Adrenal gland (tissue), 12 donors: ENCODE data around the gene WHRN. TPM values are rescaled to one million over a fixed set of nuclear protein-coding genes. Genes with fewer than 3 reads are reported as not detected.

ENCODE experiments used
- DNase-seq, 7 donors: peaks; one replicate each; pipeline ENCODE4 v3.0.0-alpha.2; 2019 to 2020
- H3K27ac ChIP-seq, 5 donors: fragments of 200-600 bp; sonication (generic) in 4 of 5; 1 replicate in 3 of 5; 2 replicates in 2 of 5; pipeline versions ENCODE4 v1.5.1 to v1.8.0; 2016 to 2020; ENCODE audit warnings: mild to moderate bottlenecking in 1 of 5
- H3K27me3 ChIP-seq: fragments of 200-600 bp; 2 replicates; pipeline ENCODE4 v1.8.0; 2021
- H3K36me3 ChIP-seq, 2 donors: fragments of 200-600 bp; replicated peaks in 1 of 2; 1 replicate in 1 of 2; 2 replicates in 1 of 2; pipeline versions ENCODE4 v1.5.1 to v1.8.0; 2018 to 2022
- H3K4me1 ChIP-seq, 2 donors: fragments of 200-600 bp; replicated peaks in 1 of 2; 1 replicate in 1 of 2; 2 replicates in 1 of 2; pipeline versions ENCODE4 v1.5.1 to v1.8.0; 2018 to 2021
- H3K4me3 ChIP-seq, 4 donors: fragments of 200-600 bp; sonication (generic) in 3 of 4; one replicate each; pipeline ENCODE4 v1.5.1; 2016 to 2018
- H3K9me3 ChIP-seq, 3 donors: fragments of 200-600 bp; sonication (generic) in 1 of 3; replicated peaks in 1 of 3; 1 replicate in 2 of 3; 2 replicates in 1 of 3; pipeline versions ENCODE4 v1.5.1 to v1.8.0; 2016 to 2021
- POLR2A ChIP-seq, 2 donors: fragments of 450-650 bp; IDR thresholded peaks; one replicate each; pipeline ENCODE4 v1.6.1; 2017; ENCODE audit warnings: antibody characterized with exemption in 2 of 2, mild to moderate bottlenecking in 2 of 2, moderate library complexity in 1 of 2
- WGBS, 4 donors: extraction: QIAGEN DNeasy Blood & Tissue Kit in 2 of 4; methylation state at CpG; one replicate each; pipeline versions ENCODE4 v1.1.5 to v1.1.7; 2013 to 2017; 5-methylcytosine and 5-hydroxymethylcytosine counted together
- intact Hi-C, 2 donors: fragments of 100-400 bp; cut with DNase I; formaldehyde crosslinking; loops; one replicate each; pipeline versions ENCODE4 v1.14.1 to v1.15.0; 2022 to 2023
- polyA plus RNA-seq, 3 donors: library from polyadenylated mRNA; stranded (reverse); fragments of 200-250 nt in 2 of 3; fragments of 350-450 nt in 1 of 3; fragmentation: Illumina TruSeq in 1 of 3; extraction: RNeasy Lipid Tissue Mini Kit (QIAGEN cat#74804) in 1 of 3; gene quantifications; one replicate each; pipeline ENCODE4 v1.2.3, GENCODE V29; 2013 to 2014
- total RNA-seq, 9 donors: library from RNA; depleted of rRNA in 4 of 9; stranded (reverse); fragments of >200 nt in 4 of 9; fragments of 120-200 nt in 1 of 9; fragmentation: NEBNext Ultra II Directional in 1 of 9; extraction: Animal tissue kit (Norgen Biotek cat#: 25700) in 1 of 9; gene quantifications; one replicate each; pipeline versions ENCODE4 v1.1.0 to v1.2.4, GENCODE V29; 2013 to 2023
- TF ChIP-seq, protein P1 (sequence below), 6 experiments: fragments of 450-650 bp in 4 of 6; fragments of 200-600 bp in 2 of 6; sonication (generic) in 1 of 6; IDR thresholded peaks; 1 replicate in 5 of 6; 2 replicates in 1 of 6; pipeline versions ENCODE4 v1.5.1 to v1.8.0; 2016 to 2021; ENCODE audit warnings: antibody characterized with exemption in 6 of 6, mild to moderate bottlenecking in 2 of 6, moderate library complexity in 1 of 6
- donor health status: healthy with polysubstance abuse.
- donor health status: Bipolar disorder and iron deficiency.
- donor health status: DM: yes; HTN: yes; CAD: no.
- donor health status: DM: no; HTN: no; CAD: no.
- donor health status: DM: no; HTN: no; CAD: no.
- donor health status: DM: yes; HTN: yes; CAD: no.

WHRN gene
- total and polyA plus RNA-seq, 12 donors = 33.4 to 359 (median 96.4) TPM

DNA sequence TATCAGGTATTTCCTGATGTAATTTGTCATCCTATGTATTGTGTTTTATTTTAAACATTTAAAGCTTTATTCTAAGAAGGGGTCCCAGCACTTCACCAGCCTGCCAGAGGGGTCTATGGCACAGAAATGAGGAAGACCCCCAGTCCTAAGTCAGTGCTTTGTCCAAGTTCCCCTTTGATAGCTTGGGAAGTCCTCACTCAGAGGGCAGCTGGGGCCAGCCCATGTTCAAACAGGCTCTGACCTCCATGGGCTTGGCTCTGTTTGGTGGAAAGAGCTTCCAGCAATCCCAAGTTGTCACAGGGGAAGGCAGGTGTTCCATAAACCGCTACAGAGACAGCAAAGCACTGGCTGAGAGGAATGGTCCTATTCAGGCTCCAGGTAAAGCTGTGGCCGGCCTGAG, 90.9 kb downstream of the WHRN start:
- TF ChIP-seq, protein P1, sequence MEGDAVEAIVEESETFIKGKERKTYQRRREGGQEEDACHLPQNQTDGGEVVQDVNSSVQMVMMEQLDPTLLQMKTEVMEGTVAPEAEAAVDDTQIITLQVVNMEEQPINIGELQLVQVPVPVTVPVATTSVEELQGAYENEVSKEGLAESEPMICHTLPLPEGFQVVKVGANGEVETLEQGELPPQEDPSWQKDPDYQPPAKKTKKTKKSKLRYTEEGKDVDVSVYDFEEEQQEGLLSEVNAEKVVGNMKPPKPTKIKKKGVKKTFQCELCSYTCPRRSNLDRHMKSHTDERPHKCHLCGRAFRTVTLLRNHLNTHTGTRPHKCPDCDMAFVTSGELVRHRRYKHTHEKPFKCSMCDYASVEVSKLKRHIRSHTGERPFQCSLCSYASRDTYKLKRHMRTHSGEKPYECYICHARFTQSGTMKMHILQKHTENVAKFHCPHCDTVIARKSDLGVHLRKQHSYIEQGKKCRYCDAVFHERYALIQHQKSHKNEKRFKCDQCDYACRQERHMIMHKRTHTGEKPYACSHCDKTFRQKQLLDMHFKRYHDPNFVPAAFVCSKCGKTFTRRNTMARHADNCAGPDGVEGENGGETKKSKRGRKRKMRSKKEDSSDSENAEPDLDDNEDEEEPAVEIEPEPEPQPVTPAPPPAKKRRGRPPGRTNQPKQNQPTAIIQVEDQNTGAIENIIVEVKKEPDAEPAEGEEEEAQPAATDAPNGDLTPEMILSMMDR (IDR thresholded peaks at IDR 0.05) = no peak
- TF ChIP-seq POLR2A (IDR thresholded peaks at IDR 0.05) = no peak
- H3K4me3 ChIP-seq = no peak overlapping the region
- intact Hi-C loops = no loop called here
- H3K27ac ChIP-seq = peak overlapping the region; percentile 7 to 76 (median 45)
- no peak for DNase-seq
- H3K4me1 ChIP-seq = peaks cover 6 to 24% of the 10 kb centered on the region in 2 donors
- 50 to 63% (median 62%) methylated on average over 2 of the region's 2 CpGs; no CpG with 5 or more reads in 1 of the 4 donors for WGBS, 4 donors
- peaks cover 0 to 17% of the 10 kb centered on the region in 2 donors for H3K36me3 ChIP-seq
- no peaks in the 10 kb centered on the region for H3K27me3 ChIP-seq
- H3K9me3 ChIP-seq = no peaks in the 10 kb centered on the region

- 27 to 31% (median 30%) methylated on average over 5 of the region's 5 CpGs for WGBS, 4 donors
- H3K36me3 ChIP-seq = peaks cover 0 to 13% of the 10 kb centered on the region in 2 donors
- intact Hi-C loops = no loop called here
- no peaks in the 10 kb centered on the region for H3K27me3 ChIP-seq
- DNase-seq = peak in 3 of 7 donors; percentile 52 to 56 (median 54)
- peaks cover 6 to 24% of the 10 kb centered on the region in 2 donors for H3K4me1 ChIP-seq
- no peak for TF ChIP-seq POLR2A (IDR thresholded peaks at IDR 0.05)
- TF ChIP-seq, protein P1 (IDR thresholded peaks at IDR 0.05) = no peak
- peak overlapping the region in 3 of 5 donors; percentile 45 to 76 (median 71) for H3K27ac ChIP-seq
- no peak overlapping the region for H3K4me3 ChIP-seq
- H3K9me3 ChIP-seq = no peaks in the 10 kb centered on the region
Measured at GRCh38 chr9:114413861-114414301, 91.4 kb downstream of the WHRN start.

GRCh38 chr9:114412048-114412683, 93.1 kb downstream of the WHRN start:
- intact Hi-C loops = no loop called here
- 55 to 75% (median 69%) methylated on average over 9 to 12 of the region's 12 CpGs for WGBS, 4 donors
- Histone ChIP-seq H3K36me3 (peaks cover 0 to 5% of the 10 kb centered on the region in 2 donors), H3K27ac (peak overlapping the region in 2 of 5 donors; percentile 6 to 76), H3K9me3 (no peaks in the 10 kb centered on the region), H3K4me3 (no peak overlapping the region), H3K27me3 (no peaks in the 10 kb centered on the region), H3K4me1 (peaks cover 6 to 24% of the 10 kb centered on the region in 2 donors)
- DNase-seq = no peak
- TF ChIP-seq, protein P1 (IDR thresholded peaks at IDR 0.05) = no peak
- TF ChIP-seq POLR2A (IDR thresholded peaks at IDR 0.05) = no peak

DNA sequence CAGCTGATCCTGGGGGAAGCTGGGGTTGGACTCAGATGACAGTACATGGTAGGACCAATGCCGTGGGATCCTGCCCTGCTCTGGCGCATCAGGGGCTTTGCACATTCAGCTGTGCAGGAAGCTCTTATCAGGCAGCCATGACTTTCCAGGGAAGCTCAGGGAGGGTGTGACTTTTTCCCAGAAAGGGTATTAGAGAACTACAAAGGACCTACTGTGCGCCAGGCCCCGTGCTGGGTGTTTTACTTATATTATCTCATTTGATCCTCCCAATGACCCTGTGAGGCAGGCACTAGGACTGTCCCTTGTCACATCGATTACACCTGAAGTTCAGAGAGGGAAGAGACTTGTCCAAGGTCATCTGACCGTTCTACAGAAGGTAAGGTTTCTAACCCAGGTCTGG, 93.8 kb downstream of the WHRN start:
- TF ChIP-seq POLR2A (IDR thresholded peaks at IDR 0.05) = no peak
- TF ChIP-seq, protein P1 (IDR thresholded peaks at IDR 0.05) = no peak
- 65 to 84% (median 80%) methylated on average over 4 to 6 of the region's 6 CpGs for WGBS, 4 donors
- intact Hi-C loops = no loop called here

More for the DNA sequence above, 93.8 kb downstream of the WHRN start:
- Histone ChIP-seq H3K4me1 (peaks cover 6 to 24% of the 10 kb centered on the region in 2 donors), H3K4me3 (no peak overlapping the region), H3K36me3 (peaks cover 0 to 12% of the 10 kb centered on the region in 2 donors), H3K9me3 (no peaks in the 10 kb centered on the region), H3K27ac (no peak overlapping the region), H3K27me3 (no peaks in the 10 kb centered on the region)
- DNase-seq = no peak
